ENCODE results near the gene FXYD3.

The FXYD3 gene

DNA sequence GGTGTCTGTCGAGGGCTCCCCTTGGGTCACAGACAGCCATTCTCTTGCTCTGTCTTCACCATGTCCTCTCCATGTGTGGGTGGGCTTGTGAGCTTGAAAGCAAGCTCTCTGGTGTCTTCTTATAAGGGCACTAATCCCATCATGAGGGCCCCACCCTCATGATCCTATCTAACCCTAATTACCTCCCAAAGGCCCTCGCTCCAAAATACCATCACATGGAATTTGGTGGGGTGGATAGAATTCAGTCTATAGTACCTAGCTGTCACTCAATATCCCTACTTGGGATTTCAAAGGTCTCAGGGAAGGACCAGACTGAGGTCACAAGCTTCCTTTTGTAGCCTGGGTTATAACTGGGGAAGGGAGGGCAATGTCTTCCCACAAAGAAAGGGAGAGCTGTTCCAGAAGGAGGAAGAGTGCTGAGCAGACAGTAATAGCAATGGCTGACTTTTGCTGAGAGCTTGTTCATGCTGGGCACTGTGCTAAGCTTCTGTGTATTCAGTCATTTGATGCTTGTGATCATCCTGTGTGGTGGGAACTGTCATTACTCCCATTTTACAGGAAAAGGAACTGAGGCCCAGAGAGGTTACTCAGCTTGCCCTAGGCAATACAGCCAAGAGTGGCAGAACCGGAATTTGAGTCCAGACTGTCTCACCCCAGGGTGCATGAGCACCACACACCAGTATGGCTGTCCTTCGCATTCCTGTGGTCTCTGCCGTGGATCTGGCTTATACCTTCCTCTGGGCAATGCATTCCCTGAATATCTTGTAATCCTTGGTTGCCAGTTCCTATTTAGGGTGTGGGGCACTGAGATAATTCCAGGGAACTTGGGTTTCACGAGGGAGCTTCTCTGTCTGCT, 47.1 kb downstream of the FXYD3 start:
- no peak for DNase-seq (ENCODE audit: low spot score)

DNA sequence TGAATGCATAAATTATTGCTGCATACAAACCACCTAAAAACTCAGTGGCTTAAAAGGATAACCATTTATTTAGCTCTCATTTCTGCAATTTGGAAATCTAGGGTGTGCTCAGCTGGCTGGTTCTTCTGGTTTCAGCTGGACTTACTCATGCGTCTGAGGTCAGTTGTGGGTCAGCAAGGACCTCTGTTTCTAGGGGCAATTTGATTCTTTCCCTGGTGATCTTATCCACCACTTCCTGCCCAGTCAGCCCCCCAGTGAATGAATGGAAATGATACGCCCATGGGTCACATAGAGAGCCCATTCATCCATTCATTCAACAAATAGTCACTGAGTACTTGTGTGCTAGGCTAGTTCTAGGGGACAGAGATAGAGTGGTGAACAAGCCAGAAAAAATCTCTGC, 48.8 kb downstream of the FXYD3 start:
- no peak for DNase-seq (ENCODE audit: low spot score)

DNA sequence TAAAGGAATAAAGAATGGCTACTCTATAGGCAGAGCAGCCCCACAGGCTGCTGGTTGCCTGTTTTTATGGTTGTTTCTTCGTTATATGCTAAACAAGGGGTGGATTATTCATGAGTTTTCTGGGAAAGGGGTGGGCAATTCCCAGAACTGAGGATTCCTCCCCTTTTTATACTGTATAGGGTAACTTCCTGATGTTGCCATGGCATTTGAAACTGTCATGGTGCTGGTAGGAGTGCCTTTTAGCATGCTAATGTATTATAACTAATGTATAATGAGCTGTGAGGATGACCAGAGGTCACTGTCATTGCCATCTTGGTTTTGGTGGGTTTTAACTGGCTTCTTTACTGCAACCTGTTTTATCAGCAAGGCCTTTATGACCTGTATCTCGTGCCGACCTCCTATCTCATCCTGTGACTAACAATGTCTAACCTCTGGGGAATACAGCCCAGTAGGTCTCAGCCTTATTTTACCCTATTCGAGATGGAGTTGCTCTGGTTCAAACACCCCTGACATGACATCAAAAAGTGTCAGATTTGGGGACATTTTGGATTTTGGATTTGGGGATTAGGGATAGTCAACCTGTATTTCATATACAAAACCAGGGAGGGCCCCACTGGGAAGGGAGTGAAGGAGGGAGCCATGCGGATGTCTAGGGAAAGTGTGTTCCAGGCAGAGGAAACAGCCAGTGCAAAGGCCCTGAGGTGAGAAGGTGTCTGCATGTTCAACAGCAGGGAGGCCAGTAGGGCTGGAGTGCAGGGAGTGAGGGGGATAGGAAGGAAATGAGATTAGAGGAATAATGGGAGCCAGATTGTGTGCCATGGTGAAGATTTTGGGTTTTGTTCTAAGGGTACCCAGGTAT, 49.8 kb downstream of the FXYD3 start:
- DNase-seq (ENCODE audit: low spot score) = no peak

DNA sequence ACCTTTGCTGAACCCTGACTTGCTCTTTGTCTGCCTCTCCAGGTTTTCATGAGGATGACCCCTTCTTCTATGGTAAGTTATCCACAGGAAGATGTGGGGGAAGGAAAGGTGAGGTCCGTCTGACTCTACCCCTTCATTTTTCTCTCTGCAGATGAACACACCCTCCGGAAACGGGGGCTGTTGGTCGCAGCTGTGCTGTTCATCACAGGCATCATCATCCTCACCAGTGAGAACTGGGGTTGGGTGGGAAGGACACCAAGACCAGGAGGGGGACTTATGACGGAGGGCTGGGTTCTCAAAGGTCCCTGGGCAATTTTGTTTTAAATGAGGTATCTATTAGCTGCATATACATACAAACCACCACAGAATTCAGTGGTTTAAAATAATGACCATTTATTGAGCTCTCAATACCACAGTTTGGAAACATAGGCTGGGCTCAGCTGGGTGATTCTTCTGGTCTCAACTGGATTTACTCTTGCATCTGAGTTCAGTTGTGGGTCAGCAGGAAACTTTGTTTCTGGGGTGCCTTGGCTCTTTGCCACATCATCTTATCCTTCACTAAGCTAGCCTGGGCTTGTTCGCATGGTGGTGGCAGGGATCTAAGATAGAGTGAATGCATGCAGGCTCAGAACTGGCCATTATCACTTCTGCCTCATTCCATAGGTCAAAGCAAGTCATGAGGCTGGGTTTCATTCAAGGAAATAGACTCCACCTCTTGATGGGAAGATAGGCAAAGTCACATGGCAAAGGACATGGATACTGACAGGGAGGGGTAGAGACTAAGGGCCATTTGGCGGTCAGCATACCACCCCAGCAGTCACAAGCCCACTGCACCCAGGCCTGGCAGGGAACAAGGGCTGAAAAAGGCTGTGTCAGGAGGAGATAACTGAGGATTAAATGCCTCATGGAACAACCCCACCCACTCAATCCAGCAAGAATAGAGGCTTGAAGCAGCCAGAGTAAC, 50.8 kb downstream of the FXYD3 start:
- DNase-seq (ENCODE audit: low spot score) = no peak

DNA sequence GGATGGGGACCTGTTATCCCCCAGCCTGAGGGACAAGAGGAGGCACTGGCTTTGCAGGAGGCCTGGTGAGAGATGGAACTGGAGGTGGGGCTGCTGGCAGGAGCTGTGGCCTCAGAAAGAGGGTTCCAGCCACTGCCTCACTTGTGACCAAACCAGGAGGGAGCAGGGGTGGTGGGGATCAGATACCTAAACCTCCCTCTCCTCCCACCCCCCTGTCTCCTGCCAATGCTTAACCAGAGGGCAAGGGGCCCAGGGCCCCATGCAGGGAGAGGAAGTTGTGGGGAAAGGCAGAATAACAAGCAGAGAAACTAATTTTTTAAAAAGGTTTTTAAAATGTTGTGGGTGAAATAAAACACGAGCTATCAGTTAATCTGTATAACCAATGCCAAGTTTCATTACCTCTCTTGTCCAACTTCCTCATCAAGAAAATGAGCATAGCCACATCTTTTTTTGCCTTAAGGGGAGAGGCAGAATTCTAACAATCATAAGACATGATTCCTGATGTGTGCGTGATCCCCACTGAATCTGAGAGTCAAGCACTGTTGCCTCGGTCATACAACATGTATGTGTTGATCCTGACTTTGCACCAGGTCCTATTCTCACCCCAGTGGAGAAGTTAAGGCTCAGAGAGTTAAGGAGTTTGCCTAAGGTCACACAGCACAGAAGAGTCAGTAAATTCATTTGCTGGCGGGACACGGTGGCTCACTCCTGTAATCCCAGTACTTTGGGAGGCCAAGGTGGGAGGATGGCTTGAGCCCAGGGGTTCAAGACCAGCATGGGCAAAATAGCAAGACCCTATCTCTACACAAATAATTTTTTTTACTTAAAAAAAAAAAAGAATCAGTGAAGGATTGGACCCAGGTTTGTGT, 51.9 kb downstream of the FXYD3 start:
- DNase-seq (ENCODE audit: low spot score) = no peak

GRCh38 chr19:35168196-35168595, 52.6 kb downstream of the FXYD3 start:
- no peak for DNase-seq (ENCODE audit: low spot score)

- DNase-seq (ENCODE audit: low spot score) = no peak
Measured at GRCh38 chr19:35169221-35169995, 53.8 kb downstream of the FXYD3 start.

DNA sequence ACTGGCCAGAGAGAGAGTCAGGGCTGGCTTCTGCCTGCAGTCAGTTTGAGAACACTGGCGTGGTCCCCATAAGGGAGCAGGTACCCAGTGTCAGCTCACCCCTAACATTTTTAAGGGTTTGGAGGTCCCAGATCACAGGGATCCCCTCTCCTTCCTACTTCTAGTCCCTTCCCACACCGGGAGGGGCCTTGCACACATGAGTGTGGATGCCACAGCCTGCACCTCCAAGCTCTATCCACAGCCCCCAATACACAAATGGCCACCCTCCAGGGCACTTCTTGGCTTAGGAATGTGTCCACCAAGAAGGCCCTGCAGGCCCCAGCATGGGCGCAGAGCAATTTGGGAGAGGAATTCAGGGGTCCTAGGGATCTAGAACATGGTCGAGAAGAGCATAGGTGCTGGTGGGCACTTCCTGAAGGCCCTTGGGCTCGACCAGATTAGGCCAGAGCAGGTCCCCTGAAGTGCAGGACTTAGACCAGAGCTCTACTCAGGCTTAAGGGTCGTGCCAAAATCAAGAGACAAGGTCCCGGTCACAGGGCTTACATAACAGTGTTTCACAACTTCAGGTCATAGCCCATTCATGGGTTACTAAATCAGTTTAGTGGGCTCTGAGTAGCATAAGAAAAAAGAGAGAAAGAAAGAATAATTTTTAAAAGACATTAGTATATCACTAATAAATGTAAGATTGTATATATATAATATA, 54.9 kb downstream of the FXYD3 start:
- DNase-seq (ENCODE audit: low spot score) = no peak

GRCh38 chr19:35171730-35172129, 56.1 kb downstream of the FXYD3 start:
- DNase-seq (ENCODE audit: low spot score) = no peak
